ENCODE measurements around the gene MARK2.

MARK2 gene

DNA sequence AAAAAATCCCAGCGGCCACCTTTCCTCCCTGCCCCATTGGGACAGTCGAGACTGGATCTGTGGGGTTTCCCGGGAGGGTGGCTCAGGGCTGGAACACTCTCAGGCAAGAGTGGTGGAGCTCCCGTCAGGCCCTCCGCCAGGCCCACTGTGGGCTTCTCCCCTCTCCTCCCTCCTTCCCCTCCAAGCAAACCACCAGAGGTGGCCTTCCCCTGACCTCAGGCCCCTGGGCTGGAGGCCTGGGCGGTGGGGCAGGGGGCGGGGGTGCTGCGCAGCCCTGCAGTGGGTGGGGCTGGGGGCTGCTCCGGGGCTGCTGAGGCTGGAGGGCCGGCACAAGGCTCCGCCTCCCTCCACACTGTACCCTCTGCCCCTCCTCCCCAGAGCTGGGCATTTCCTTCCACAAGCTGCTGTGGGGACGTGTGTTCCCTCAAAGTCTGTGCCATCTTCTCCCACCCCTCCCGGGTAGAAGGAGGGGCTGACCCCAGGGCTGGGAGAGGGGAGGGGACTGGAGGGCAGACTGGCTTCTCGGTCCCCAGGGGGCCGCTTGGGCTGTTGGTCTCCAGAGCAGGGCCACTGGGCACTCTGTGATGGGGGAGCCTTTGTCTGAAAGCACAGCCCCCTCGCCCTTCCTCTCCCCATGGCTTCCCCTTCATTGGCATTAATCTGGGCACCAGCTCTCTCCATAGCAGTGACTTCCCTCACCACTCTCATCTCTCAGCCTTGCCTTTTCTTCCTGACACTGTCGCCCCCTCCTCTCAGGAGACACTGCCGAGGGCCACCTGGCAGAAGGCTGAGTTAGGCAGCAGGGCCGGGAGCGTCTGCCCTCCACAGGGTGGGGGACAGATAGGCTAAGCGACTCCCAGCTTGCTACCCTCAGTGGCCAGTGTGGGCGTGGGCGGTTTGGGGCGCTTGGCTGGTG lies 70.9 kb downstream of the MARK2 start:
- DNase-seq (ENCODE audit: low read depth in 2 of 2): no peak

DNA sequence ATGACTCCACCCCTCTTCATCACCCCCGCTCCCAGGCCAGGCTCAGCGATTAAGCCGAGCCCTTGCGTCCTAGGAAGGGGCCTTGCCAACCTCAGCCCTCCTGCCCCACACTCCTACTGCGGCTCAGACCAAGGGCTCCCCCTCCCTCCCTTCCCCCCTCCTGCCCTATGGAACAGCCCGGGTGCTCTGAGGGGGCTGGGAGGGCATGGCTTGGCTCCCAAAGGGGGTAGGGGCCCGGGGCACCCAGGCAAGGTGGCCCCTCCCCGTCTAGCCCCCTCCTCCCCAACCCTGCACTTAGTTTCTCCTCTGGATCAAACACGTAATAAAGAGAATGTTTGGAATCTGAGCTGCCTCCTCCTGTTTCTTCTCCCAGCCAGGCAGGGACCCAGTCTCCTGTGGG lies 71.8 kb downstream of the MARK2 start:
- DNase-seq (ENCODE audit: low read depth in 2 of 2): no peak

DNA sequence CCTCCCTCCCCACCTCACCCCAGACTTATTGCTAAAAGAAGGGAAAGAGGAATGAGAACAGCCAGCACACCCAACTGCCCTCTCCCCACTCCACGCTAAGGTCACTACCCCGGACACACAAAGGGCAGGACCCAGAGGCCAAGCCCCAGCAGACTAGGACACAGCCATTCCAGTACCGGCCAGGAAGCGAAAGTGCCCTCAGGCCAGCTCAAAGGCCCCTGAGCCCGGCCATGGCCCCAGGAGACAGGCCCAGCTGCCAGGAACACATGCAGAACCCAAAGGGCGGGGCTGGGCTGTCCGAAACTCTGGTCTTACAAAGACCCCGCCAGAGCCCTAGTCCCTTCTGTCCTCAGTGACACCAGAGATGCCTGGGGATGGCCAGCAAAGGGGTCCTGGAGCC lies 72.5 kb downstream of the MARK2 start:
- DNase-seq (ENCODE audit: low read depth in 2 of 2): no peak

DNA sequence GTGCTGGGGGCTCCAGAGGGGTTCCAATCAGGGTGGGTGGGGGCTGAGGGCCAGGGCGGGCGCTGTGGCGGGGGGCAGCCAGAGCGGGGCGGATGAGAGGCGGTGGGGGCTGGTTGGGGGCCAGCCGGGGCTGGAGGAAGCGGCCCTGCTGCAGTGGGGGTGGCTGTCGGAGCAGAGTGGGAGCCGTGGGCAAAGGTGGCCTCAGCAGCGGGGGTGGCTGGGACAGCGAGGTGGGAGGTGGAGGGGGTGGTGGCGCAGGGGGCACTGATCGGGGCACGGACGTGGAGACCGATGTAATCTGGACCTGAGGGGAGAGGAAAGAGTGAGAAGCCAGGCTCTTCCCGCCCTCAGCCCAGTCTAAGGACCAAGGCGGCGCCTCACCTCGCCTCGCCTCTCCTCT lies 73.0 kb downstream of the MARK2 start:
- DNase-seq (ENCODE audit: low read depth in 2 of 2): no peak

DNA sequence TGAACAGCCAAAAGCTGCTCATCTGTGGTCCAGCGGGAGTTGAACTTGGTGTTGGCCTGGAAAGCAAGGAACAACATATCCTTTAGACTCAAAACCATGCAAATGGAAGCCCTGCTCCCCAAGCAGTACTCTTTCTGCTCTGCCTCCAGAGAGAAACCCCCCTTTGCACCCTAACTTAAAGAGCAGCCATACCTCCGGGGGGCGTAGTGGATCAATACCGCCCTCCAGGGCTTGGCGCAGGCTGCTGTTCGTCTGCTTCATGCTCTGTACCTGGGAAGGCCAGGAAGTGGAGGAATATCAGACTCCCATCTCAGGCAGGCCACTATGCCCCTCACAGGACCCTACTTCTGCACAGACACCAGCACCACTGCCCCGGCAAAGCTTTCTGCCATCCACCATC lies 73.8 kb downstream of the MARK2 start:
- DNase-seq (ENCODE audit: low read depth in 2 of 2): no peak

DNA sequence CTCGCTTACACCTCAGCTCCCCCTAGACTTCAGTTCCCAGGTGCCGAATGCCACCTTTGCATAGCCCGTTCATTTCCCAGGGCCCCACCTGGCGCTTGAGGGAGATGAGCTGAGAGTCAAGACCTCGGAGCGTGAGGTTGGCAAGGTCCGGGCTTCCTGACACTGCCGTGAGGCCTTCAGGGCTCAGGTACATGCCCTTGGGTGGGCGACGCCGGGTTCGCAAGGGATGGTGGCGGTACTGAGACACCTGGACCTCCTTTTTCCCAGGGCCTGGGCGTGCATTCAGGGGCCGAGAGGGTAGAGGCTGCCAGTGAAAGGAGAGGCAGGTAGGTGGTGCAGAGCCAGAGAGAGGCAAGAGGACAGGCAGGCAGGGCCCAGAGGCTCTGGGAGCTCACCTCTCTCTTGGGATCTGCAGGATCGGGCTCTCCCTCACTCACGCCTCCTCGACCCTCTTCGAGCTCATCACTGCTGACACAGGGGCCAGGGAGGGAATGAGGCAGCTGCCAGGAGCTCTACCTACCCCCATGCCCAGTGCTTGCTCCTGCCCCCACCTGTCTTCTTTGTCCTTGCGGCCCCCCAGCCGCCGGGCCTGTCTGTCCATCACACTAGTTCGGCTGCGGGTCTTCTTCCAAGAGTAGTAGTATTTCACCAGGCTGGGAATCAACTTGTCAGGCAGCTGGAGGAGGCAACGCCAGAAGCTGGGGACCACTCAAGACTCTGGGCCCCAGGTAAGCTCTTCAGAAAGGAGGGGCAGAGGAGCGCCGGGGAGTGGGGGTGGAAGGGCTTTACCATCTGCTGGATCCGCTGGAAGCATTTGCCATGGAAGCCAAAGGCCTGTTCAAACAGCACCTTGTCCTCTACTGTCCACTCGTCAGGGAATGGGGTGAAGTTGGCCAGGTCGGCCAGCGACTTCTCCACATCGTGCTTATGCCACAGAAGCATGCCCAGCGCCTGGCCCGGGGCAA lies 75.2 kb downstream of the MARK2 start:
- DNase-seq (ENCODE audit: low read depth in 2 of 2): no peak

DNA sequence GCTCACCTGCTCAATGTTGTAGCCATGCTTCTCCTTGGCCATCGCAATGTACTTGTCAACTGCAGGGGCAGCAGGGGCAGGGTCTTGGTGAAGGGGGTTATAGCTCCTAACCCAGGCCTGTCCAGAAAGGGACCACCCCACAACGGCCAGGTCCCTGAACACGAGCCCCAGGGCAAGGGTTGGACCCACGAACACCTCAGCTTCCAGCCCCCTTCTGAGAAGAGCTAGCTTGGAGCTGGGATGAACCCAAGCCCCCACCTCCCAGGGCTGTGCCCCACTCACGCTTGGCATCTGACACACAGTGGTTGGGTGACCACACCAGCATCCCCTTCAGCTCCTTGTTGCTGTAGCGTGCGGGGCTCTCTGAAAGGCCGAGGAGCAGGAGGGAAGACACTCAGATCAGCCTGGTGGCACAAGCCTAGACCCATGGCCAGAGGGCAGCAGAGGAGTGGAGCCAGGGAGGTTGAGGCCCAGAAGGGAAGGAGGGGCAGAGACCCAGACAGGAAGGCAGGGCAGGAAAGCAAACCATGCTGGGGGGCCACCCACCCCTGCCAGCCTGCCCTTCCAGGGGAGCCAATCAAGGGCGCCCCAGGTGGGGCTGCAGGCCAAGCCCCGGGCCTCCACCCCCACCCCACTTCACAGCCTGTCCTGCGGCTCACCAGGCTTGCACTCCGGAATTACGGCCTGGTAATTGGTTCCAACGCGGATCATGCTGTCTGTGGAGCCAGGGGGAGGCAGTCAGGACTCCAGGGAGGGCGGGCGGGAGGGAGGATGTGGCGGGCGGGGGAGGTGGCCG lies 76.2 kb downstream of the MARK2 start:
- DNase-seq (ENCODE audit: low read depth in 2 of 2): no peak

DNA sequence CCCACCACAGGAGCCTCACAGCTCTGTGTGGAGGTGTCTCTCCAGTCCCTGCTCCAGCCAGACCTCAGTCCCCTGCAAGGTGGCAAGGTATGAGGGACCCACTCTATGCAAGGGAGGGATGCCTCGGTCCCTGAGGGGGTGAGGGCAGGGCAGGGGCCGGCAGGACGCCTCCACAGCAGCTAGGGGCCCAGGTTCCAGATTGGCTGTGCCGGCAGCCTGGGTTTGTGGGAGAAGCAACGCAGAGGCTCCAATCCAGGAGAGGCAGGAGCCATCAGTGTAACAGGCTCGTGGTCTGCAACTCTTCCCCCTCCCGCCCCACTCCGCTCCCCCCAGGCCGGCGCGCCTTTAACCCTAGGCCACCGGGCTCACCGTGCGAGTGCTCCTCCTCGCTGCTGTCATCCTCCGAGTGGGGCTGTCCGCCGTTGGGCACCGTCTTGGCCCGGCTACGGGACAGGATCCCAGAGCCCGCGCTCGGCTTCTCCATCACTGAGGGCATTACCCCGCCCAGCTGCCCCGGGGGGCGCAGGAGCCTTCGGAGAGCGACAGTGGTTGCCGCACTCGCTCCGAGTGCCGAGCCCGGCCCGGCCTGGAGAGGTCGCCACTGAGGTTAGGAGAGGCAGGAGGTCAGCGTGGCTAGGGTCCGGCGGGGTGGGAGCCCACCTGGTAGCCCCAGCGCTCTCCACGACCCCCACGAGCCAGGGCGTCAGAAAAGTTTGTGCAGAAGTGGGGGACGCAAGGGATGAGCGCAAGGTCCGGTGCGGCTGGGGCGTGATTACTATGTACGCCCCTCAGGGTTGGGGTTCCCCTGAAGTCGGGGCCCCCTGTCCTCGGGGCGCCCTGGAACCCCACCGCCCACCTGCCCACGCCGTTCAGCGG lies 77.3 kb downstream of the MARK2 start:
- no peak for DNase-seq (ENCODE audit: low read depth in 2 of 2)

DNA sequence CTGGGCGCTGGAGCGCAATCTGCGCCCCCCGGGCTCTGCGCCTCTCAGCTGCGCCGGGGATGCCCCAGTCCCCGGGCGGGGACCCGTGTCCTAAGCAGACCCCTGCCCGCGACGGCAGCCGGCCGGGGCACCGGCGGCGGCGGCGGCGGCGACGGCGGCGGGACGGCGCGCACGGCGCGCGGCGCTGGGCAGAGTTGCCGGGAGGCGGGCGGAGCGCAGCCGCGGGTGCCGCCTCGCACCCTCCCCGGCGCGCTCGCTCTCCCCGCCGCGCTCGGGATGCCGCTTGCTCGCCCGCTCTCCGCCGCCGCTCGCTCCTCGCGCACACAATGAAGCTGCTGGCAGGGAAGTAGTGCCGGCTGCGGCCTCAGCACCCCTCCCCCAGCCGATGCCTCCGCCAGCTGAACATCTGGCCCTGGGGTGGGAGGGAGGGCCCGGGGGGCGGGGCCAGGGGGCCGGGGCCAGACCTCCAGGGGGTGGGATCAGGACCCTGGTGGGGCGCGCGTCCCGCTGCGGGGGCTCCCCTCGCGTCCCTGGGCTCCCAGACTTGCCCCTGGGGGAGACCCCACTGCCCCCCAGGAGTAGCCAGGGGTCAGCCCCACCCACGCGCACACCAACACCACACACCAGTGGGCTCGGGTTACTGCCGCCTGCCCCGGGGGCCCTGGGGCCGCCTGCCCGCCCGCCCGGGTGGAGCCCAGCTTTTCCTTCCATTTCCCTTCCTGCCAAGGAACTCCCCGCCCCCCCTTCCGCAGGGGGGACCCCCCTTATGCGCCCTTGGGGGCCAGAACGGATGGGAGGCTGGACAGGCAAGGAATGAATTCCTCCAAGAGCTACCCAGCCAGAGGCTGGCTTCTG lies 78.2 kb downstream of the MARK2 start, which contains the start of gene RCOR2:
RCOR2 (minus strand) TSS at position 328 of the 855 bp plus-strand sequence. CDS start 708 bp downstream, outside the sequence.
- peak; percentile 48 to 58 for DNase-seq (ENCODE audit: low read depth in 2 of 2)

DNA sequence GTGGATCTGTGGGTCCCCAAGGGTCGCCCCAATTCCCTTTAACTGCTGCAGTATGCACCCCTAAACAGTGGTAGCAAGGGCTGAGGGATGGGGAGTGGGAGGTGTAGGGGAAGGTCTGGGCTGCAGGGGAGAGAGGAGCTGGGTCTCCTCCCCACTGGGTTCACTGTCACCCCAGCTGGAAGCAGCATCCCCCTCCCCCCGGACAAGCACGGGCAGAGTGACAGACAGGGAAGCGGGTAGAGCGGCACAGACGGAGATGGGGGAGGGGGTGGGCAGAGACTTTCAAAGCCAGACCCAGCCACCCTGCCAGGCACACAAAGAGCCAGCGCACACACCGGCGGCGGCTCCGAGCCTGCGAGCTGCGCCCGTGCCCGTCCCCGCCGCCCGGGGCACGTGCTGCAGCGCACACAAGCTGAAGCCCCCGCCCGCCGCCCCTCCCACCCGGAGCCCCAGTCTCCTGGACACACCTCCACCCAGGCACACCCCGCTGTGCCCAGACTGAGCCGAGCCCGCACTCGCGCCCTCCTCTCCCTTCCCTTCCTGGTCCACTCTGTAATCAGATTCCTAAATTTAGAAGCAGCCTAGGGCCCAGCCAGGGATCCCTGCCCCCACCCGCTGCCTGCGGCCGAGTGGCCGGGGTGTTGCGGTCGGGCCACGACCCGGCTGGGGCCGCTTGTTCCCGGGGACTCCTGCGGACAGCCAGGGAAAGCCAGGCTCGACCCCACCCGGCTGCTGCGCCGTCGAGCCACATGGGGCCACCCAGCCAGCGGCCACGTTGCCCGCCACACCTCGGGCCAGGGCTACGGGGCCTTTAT lies 79.0 kb downstream of the MARK2 start:
- DNase-seq (ENCODE audit: low read depth in 2 of 2): no peak

DNA sequence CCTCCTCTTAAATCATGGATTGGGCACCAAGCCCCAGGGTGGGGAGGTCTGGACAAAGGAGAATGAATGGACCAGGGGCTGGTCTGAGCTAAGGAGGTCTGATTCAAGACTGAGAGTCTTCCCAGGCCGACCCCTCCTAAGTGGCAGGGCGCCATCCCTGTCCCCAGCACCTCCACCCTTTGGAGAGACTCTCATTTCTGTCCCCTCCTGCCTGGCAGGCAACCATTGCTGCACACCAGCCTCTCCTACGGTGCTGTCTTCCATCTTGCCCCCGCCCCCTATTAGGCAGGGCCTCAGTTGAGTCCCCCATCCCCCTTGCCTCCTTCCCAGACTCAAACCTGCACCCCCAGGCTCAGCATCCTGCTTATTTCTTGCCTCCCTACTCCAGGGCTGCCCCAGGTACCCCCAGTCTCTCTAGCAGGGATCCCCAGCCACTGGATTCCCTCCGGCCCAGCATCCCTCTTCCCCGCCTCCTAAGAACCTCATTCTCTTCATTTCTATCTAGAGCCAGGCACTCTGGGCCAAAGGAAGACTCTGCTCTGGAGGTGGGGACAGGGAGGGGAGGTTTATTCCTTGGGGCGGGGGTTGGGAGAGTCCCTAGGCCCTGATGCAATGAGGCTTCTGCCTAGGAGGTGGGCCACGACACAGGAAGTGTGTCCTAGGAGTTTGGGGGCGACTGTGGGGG lies 79.7 kb downstream of the MARK2 start:
- no peak for DNase-seq (ENCODE audit: low read depth in 2 of 2)

DNA sequence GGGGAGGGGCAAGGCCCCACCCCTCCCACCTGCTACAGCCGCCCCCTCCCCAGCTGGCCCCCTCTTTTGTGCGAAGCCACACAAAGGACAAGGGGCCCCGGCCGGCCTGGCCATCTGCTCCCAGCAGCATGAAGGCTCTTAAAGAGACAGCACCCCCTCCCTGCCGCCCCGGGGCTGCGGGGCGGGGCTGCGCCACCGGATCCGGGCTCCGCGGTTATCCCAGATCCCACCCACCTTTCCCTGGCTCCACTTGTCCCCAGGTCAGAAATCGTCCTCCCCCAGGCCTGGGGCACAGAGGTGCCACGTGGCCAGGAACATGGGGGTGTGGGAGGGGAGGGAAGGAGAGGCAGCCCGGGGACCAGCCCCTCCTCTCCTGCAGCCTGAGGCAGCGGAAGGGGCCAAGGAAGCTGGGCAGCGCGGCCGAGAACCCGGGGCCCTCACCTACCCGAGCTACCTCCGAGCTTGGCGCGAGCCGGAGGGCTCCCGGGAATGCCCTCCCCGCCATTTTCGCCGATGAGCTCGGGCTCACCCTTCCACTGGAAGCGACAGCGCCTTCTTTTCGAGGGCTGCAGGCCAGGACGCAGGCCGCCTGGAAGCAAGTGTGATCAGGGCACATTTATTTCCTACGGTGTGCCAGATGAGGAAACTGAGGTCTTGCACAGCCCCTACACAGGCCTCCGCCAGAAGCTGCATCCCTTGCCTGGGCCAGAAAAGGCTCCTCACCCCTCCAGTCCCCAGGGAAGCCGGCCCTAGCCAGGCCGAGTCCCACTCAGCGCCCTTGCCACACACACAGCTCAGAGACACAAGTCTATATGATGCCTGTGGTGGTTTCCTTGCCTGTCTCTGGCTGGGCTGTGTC lies 80.6 kb downstream of the MARK2 start:
- no peak for DNase-seq (ENCODE audit: low read depth in 2 of 2)

DNA sequence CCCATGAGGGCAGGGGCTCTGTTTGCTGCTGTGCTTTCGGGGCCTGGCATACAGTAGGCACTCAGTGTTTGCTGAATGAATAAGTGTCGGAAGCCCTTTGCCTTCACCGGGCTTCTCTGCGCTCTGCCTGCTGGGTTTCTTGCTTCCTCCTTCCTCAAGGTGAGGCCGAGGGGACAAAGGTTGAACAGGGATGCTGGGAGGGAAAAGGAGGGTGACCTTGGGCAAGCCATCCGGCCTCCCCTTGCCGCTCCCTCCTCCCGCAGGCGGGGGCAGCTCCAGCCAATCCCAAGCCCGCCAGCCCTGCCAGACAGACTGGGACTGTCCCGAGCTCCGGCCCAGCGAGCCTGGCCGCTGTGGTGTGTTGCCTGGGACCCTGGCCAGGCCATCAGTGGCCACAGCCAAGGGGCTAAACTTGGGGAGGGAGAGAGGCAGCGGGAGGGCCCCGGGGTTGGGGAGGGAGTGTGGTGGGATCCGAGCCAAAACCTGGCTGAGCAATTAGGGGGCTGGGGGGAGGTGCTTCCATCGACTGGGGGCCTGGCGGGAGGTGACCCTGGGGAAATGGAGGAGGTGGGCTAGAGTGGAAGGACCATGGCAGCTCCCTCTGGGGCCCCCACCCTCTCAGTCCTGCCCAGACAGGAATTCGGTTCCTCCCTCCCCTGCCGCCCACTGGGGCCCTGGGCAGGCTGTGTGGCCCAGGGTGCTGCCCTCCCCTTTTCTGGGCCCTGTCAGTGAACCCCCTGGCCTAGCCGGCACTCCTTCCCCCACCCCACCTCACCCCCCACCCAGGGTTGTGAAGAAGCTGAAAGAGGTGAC lies 81.4 kb downstream of the MARK2 start:
- DNase-seq (ENCODE audit: low read depth in 2 of 2): no peak

DNA sequence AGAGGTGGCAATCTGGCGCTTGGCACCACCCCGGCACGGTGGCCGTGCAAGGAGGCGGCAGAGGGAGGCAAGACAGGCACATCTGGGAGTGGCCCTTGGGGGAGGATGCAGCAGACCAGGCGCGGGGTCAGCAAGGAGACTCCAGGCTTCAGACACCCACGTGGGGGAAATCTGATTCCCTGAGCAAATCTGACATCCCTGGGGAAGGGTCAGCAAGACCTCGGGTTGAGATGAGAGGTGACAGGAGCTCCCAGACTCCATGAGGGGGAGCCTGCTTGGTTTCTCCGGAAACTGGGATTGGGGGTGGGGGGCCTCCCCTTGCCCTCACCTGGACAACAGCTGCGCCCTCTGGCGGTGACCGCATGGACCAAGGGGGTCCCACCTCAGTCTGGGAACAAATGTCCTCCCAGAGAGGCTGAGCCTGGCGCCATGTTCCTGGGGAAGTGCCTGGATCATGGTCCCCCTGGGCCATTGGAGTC lies 82.1 kb downstream of the MARK2 start:
- DNase-seq (ENCODE audit: low read depth in 2 of 2): no peak

DNA sequence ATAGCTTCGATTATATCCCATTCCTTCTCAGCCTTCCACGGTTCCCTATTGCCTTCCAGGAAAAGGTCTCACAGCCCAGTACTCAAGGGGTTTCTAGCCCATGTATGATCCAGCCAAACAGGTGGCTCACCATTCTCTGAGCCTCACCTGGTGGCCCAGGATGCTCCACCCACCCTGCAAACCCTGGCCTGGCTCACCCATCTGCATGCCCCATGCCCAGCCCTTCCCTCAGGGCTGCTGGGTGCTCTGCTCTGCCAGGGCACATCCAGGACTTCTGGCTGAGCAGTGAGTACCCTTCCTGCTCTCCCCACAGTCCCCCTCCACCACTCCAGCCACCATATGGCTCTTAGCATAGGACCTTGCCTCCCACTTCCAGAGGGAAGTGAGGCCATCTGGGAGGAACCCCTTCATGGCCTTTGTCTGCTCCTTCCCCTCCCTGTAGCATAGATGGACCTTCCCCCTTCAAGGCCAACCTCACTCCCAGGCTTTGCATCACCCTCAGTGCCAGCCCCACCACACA lies 83.8 kb downstream of the MARK2 start:
- no peak for DNase-seq (ENCODE audit: low read depth in 2 of 2)

DNA sequence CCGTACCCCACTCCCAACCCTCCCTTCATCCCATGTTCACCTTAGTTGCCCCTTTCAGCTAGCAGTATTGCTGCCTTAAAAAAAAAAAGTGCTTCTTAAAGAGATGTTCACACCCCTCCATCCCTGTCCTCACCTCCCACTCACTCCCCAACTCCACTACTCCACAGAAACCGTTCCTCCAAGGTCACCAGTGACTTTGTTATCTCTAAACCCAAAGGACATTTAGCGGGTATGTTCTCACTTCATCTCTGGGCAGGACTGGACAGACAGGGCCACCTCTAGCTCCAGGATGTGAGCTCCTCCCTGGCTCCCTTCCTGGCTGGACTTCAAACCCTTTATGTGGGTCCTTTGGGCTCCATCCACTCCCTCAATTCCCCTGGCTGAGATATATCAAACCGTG lies 84.4 kb downstream of the MARK2 start:
- DNase-seq (ENCODE audit: low read depth in 2 of 2): no peak
